ENCODE results near the gene CCAR1.
"Not testable (repeated sequence)": the region's sequence is repeated elsewhere in the genome, so short reads cannot be mapped to it uniquely, and the experiment has no call there.

The CCAR1 gene

DNA sequence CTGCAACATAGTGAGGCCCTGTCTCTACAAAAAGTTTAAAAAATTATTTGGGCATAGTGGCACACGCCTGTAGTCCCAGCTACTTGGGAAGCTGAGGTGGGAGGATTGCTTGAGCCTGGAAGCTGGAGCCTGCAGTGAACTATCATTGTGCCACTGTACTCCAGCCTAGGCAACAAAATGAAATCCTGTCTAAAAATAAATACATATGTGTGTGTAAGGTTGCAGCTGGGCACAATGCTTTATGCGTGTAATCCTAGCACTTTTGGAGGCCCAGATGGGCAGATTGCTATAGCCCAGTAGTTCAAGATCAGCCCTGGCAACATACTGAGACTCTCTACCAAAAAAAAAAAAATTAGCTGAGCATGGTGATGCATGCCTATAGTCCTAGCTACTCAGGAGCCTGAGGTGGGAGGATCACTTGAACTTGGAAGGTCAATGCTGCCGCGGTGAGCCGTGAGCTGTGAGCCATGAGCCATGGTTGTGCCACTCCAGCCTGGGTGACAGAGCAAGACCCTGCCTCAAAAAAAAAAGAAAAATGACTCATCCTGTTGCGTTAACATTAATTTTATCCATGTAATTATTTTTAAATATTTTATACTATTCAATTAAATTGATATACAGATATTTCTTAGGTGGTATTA lies 38.3 kb downstream of the CCAR1 start:
- no peak for DNase-seq (ENCODE audit: low spot score)

- DNase-seq (ENCODE audit: low spot score): no peak
Measured at GRCh38 chr10:68759967-68760366, 38.9 kb downstream of the CCAR1 start.

GRCh38 chr10:68767407-68767806 lies 46.4 kb downstream of the CCAR1 start:
- DNase-seq (ENCODE audit: low spot score): not testable (repeated sequence)

GRCh38 chr10:68781613-68782574 lies 60.9 kb downstream of the CCAR1 start:
- DNase-seq (ENCODE audit: low spot score): no peak

GRCh38 chr10:68784476-68784875 lies 63.4 kb downstream of the CCAR1 start:
- no peak for DNase-seq (ENCODE audit: low spot score)

- no peak for DNase-seq (ENCODE audit: low spot score)
Measured at GRCh38 chr10:68787813-68788212, 66.8 kb downstream of the CCAR1 start.

DNA sequence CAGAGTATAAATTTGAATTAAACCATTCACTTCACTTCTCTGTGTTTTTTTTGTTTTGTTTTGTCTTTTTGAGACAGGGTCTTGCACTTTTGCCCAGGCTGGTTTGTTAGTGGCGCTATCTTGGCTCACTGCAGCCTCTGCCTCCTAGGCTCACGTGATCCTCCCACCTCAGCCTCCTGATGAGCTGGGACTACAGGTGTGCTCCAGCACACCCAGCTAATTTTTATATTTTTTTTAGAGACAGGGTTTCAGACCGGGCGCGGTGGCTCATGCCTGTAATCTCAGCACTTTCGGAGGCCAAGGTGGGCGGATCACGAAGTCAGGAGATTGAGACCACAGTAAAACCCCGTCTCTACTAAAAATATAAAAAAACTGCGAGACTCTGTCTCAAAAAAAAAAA lies 69.4 kb downstream of the CCAR1 start:
- no peak for DNase-seq (ENCODE audit: low spot score)

- DNase-seq (ENCODE audit: low spot score): no peak
Measured at GRCh38 chr10:68792115-68792514, 71.1 kb downstream of the CCAR1 start.

- DNase-seq (ENCODE audit: low spot score): no peak
Measured at GRCh38 chr10:68795886-68796532, 75.0 kb downstream of the CCAR1 start.

DNA sequence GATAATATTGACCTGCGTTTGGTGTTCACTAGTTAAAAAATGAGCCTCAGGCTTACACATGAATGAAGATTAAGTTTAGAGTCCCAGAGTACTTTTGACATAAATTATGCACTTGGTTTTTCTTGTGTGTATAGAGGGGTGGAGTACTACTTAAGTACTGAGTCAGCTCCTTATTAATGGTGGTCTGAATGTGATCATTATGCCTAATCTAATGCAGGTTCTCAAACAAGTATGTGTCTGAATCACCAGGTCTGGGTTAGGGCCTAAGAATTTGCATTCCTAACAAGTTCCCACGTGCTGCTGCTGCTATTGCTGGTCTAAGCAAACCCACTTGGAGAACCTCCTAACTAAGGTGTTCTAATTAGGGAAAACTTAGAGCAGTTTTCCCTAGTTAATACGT lies 75.6 kb downstream of the CCAR1 start:
- no peak for DNase-seq (ENCODE audit: low spot score)

DNA sequence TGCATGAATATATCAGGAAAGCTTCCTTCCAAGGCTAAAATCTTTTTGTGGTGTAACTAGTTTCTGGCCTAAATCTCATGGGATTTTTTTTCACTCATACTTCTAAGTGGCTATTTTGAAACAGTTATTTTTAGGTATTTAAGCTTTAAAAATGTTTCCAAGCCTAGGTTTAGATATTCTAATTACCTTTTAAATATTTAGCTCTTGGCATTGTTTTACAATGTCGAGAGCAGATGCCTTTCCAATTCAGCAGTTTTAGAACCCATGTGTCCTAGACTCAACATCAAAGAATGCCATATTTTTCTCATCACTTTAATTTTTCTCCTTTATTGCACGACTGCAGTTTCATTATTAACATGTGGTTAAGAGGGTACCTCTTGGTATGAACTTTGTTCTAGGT lies 79.2 kb downstream of the CCAR1 start:
- DNase-seq (ENCODE audit: low spot score): no peak

DNA sequence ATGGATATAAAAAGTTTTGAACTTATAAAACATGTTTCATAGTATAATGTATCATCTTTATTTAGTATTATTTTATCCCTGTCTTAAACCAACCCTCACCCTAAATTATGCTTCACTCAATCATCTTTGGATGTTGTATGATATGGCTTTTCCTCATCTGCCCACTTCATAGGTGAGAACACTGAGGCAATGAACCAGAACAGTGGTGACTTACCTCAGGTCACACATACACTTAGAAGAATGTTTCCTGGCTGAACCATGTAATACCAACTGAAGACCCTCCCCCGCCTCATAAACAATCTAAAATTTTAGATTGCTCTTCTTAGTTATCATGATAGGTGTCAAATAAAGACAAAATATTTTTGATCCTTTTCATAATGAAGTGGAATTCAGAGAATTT lies 83.7 kb downstream of the CCAR1 start:
- DNase-seq (ENCODE audit: low spot score): no peak

DNA sequence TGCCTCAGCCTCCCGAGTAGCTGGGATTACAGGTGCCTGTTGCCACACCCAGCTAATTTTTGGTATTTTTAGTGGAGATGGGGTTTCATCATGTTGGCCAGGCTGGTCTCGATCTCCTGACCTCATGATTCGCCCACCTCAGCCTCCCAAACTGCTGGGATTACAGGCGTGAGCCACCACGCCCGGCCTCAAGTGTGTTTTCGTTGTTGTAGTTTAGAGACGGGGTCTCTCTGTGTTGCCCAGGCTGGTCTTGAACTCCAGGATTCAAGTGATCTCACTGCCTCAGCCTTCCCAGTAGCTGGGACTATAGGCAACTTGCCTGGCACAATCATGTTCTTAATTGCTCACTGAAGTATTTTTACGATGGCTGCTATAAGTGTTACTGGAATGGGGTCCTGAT lies 89.8 kb downstream of the CCAR1 start:
- not testable (repeated sequence) for DNase-seq (ENCODE audit: low spot score)

GRCh38 chr10:68811314-68812009 lies 90.4 kb downstream of the CCAR1 start:
- no peak for DNase-seq (ENCODE audit: low spot score)

GRCh38 chr10:68812420-68812819 lies 91.4 kb downstream of the CCAR1 start:
- DNase-seq (ENCODE audit: low spot score): no peak

- DNase-seq (ENCODE audit: low spot score): no peak
Measured at GRCh38 chr10:68813559-68813958, 92.5 kb downstream of the CCAR1 start.

- DNase-seq (ENCODE audit: low spot score): no peak
Measured at GRCh38 chr10:68816796-68817412, 95.9 kb downstream of the CCAR1 start.

DNA sequence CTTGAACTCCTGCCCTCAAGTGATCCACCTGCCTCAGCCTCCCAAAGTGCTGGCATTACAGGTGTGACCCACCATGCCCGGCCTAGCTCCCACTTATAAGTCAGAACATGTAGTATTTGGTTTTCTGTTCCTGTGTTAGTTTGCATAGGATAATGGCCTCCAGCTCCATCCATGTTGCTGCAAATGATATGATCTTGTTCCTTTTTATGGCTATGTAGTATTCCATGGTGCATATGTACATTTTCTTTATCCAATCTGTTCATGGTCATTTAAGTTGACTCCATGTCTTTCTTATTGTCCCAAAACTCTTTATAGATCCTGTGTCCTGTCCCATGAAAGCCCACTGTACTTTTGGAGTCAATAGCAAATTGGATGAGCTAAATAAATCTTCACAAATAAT lies 99.3 kb downstream of the CCAR1 start:
- DNase-seq (ENCODE audit: low spot score): not testable (repeated sequence)

- DNase-seq (ENCODE audit: low spot score): not testable (repeated sequence)
Measured at GRCh38 chr10:68822626-68823025, 101.6 kb downstream of the CCAR1 start.

GRCh38 chr10:68826764-68827591 lies 105.9 kb downstream of the CCAR1 start, which contains the start of gene STOX1:
Gene STOX1, plus strand, starts transcription at chr10:68827531. Its CDS starts 93 bp downstream, at chr10:68827624.
- DNase-seq (ENCODE audit: low spot score): peak; percentile 44

- DNase-seq (ENCODE audit: low spot score): not testable (repeated sequence)
Measured at GRCh38 chr10:68827592-68827959, 106.5 kb downstream of the CCAR1 start.

Data from HuH-7.5 (cell line).